SIG-M5 (cell line): ENCODE data around the gene RPL15.
"Not testable (repeated sequence)": the region's sequence is repeated elsewhere in the genome, so short reads cannot be mapped to it uniquely, and the experiment has no call there.

Experiments used
- DNase-seq: peaks from one replicate; lab custom pipeline; 2025; lab: John Stamatoyannopoulos, UW

RPL15 gene

DNA sequence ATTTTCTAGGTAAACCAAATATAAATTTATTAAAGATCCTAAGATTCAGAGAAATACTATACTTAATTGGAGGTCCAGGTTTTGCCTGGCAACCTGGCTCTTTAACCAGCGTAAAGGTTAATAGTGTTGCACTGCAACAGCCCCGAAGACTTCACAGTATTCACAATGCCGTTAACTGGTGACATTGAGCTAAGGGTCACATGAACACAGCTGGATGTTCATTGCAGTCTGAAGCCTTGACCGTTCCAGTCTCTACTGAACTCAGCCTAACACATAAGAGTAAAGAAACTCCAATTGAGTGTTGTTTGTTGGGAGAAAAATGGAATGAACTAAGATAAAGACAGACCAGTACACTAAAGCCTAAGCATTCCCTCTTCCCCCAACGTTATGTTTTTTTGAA, 27.0 kb upstream of the RPL15 start:
- no peak for DNase-seq

DNA sequence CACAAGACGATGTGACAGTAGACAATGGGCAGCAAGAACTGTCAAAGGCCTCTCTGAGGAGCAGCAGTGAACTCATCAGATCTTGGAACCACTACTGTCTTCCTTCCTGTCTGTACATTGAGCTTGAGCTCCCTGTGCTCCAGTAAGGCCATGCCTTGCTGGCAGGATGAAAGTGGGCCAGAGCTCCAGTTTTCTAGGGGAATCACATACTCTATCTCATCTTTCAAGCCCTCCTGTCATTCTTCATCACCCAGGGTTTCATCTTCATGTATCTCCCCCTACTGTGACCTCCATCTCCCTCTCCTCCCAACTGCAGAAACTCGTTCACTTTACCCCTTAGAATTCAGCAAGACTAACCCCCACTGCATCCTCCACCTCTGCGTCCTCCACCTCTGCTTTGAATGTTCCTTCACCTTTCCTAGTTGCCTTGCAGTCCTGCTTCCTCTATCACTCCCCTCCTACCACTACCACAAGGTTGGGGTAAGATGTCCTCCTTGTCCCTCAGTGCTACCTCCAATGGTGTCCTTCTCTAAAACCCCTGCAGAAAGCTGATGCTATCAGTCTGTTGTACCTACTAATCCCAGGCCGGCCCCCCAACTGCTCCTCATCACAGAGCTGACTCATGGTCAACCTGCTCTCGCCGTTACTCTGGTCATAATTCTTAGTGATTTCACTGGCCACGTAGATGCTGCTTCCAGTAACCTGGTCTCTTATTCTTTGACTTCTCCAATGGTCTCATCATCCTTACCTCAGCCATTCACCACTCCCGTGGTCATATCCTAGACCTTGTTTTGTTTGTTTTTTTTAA, 22.5 kb upstream of the RPL15 start:
- no peak for DNase-seq

DNA sequence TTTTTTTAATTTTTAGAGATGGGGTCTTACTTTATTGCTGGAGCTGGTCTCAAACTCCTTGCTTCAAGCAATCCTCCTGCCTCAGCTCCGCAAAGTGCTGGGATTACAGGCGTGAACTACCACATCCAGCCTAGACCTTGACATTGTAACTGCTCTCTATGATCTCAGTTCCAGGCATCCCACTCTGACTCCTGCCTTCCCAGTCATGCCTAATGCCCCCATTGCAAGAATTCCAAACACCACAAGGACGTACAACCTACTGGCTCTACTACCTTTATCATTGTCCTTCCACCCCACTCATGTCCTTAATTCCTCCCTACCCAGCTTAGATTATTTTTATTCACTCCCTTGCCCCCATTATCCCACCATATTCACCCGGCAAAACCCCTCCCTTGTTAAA, 21.8 kb upstream of the RPL15 start:
- no peak for DNase-seq

DNA sequence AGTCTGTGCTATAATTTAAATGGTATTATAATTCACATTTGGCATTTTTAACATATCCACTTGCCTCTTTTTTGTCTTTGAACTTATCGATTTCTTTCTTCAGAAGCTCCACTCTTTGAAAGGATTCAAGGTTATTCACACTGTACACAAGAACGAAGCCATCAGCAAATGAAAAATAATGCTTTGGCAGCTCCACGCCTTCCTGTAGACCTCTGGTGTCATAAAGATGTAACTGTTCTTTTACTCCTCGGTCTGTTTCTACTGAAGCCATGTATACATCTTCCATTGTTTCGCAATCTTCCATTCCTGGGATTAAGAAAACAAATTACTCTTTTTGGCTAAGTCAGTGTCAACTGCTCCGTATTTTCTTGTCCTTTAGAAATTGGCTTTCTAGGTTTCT, 16.2 kb upstream of the RPL15 start:
- DNase-seq, result no peak

DNA sequence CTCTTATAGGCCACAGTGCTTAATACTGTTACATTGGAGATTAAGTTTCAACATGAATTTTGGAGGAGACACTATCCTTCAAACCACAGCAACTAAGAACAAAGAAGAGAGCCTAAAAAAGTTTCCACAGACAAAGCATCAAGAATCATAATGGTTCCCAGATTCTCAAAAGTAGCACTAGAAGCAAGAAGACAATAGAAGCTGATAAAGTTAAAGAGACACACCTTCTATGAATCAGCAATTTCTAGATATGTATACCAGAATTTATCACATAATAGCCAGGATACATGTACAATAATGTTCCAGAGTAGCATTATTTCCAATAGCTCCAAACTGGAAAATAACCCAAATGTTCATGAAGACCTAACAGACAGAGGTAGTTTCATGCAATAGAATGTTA, 12.4 kb upstream of the RPL15 start:
- no peak for DNase-seq

DNA sequence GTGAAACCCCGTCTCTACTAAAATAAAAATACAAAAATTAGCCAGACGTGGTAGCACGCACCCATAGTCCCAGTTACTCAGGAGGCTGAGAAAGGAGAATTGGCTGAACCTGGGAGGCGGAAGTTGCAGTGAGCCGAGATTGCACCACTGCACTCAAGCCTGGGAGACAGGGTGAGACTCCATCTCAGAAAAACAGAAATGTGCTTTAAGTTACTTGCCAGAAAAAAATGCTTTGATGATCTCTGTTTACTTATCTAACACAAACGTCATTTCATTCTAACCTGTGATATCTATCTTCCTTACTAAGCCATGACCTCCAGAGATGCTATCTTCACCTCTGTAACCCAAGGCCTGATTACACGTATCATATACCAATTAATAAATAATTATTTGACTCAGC, 7.6 kb upstream of the RPL15 start:
- DNase-seq, result no peak

- DNase-seq, result no peak
These were observed 5.5 kb upstream of the RPL15 start for GRCh38 chr3:23911397-23911796.

- DNase-seq, result not testable (repeated sequence)
These were observed 4.6 kb upstream of the RPL15 start for GRCh38 chr3:23912335-23912734.

- no peak for DNase-seq
These were observed 3.8 kb upstream of the RPL15 start for GRCh38 chr3:23913182-23913581.

DNA sequence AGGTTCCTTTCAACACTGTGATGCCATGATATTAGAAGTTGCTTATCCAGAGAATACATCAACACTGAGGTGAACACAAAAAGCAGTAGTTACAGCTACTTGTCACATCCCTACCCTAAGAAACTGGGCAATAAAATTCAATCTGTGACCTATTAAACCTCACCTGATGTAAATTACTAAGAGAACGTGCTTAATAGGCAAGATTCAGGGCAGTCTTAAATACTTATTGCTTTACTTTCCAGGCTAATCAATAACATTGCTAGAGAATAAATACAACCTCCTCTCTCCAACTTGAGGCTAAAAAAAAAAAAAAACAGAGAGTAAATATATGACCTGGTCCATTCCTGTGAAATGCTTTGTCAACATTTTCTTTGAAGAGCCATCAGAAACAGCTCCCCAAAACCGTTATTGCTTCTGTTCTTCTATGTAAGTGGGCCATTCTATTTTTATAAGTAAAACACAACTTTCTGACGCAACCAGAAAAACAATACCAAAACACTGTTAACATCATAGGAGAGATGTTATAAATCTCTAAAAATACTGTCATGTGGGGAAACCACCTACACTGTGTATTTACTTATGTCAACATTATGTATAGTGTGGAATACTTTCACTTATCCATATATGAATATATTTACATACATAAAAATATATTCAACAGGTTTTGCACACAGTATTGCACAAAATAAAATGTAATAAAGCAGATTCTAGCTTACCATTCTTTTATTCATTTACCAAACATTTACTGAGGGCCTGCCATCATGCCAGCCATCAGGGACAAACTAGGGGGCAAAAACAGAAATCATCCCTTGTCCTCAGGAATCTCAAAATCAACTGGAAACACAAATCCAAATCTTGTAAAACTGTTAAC, 2.8 kb upstream of the RPL15 start:
- DNase-seq, result no peak

DNA sequence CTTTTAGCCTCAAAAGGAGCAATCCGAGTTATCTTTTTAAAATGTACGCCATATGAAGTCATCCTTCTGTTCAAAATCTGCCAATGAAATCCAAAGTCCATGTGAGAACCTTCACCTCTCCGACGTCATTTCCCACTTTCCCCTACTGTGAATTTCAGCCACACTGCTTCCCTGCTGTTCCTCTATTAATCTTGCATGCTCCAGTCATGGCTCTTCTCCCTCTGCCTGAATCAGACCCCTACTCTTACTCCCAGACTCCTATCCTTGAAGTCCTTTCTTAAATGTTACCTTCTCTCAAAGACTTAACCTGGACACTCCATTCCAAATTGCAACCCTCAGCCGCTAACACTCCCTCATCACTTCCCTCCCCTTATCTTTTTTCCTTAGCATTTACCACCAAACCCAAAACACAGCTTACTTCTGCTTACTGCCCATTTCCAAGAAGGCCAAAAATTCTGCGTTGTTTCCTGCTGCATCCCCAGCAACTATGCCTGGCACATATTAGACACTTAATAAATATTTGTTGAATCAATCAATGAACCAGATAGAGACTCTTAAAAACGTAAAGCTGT, 1.3 kb upstream of the RPL15 start:
- no peak for DNase-seq

GRCh38 chr3:23916152-23916885, 613 bp upstream of the RPL15 start:
- no peak for DNase-seq

DNA sequence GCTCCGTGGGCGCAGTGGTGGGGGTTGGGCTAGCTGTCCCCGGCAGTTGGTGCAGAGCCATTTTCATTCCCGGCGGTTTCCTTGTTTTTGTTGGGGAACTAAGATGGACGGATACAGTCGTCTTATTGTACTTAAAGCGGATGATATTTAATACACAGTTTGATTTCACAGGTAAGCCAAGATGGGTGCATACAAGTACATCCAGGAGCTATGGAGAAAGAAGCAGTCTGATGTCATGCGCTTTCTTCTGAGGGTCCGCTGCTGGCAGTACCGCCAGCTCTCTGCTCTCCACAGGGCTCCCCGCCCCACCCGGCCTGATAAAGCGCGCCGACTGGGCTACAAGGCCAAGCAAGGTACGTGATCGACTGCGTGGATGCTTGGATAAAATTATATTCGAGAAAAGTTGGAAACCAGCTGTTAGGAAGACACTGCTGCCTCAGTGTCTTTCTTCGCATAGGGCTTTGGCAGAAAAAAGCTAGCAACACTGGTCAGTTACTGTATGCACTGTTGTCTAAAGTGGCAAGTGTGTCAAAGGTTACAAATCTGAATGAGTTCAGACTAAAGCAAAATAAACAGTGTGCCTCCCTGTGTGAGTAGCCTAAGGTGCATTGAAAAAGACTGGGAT, 859 bp downstream of the RPL15 start:
- DNase-seq, result not testable (repeated sequence)

GRCh38 chr3:23918331-23918730, 1.4 kb downstream of the RPL15 start:
- DNase-seq, result not testable (repeated sequence)

DNA sequence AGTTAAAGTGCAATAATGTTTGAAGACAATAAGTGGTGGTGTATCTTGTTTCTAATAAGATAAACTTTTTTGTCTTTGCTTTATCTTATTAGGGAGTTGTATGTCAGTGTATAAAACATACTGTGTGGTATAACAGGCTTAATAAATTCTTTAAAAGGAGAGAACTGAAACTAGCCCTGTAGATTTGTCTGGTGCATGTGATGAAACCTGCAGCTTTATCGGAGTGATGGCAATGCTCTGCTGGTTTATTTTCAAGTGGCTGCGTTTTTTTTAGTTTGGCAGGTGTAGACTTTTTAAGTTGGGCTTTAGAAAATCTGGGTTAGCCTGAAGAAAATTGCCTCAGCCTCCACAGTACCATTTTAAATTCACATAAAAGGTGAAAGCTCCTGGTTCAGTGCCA, 2.7 kb downstream of the RPL15 start:
- DNase-seq, result no peak

GRCh38 chr3:23920151-23920655, 3.3 kb downstream of the RPL15 start:
- no peak for DNase-seq

DNA sequence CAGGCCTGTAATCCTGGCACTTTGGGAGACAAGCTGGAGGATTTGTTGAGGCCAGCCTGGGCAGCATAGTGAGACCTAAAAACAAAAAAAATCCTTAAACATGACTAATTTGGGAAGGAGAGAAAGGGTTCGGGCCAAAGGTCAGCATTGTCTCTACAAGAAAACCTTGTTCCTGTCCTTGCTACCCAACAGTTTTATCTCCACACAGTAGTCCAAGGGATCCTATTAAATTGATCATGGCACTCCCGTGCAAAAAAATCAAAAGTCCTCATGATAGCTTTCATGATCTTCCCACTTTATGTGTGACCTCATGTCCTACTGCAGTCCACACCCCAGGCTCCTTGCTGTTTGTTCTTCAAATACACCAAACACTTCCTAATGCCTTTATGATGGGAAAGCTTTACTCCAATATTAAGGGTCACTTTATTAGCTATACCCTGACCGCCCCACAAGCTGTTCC, 4.2 kb downstream of the RPL15 start:
- DNase-seq, result no peak

GRCh38 chr3:23923786-23924185, 6.9 kb downstream of the RPL15 start:
- DNase-seq, result no peak

DNA sequence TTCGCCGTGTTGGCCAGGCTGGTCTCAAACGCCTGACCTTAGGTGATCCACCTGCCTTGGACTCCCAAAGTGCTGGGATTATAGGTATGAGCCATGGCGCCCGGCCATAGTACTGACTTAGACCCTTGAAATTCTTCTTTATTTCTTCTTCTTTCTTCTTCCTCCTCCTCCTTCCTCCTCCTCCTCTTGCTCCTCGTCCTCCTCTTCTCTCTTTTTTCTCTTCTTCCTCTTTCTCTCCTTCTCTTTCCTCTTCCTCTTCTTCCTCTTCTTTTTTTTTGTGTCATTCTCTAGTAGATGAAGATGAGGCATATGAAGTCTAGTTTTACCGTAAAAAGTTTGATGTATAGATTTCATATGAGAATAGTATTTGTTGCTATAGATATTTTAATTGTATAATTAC, 9.3 kb downstream of the RPL15 start:
- no peak for DNase-seq

DNA sequence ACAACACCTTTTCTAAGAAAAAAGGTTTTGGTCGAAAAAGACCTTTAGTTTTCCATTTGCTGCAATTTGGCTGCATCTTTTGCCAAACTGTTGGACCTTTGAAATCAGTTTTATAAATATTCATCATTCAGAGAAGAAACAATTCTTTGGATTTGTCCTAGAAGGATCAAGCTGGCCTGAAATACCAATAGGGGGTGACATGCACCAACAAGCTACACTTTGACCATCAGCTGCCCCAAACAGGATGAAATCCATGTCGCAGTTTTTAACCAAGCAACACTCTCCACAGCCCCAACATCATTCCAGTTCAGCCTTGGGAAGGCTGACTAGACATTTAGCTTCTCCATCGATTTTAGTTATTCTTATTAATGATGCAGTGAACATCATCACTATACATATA, 9.8 kb downstream of the RPL15 start:
- no peak for DNase-seq

DNA sequence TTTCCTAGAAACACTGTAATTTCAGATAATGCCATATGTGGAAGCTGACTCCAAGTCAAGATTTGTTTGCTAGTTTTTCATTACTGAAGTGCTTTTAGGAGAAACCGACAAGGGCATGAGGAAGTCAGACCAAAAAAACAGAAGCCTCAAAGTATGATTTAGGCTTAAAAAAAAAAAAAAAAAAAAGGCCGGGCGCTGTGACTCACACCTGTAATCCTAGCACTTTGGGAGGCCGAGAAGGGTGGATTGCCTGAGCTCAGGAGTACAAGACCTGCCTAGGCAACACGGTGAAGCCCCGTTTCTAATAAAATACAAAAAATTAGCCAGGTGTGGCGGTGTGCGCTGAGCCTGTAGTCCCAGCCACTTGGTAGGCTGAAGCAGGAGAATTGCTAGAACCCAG, 11.6 kb downstream of the RPL15 start:
- DNase-seq, result no peak

DNA sequence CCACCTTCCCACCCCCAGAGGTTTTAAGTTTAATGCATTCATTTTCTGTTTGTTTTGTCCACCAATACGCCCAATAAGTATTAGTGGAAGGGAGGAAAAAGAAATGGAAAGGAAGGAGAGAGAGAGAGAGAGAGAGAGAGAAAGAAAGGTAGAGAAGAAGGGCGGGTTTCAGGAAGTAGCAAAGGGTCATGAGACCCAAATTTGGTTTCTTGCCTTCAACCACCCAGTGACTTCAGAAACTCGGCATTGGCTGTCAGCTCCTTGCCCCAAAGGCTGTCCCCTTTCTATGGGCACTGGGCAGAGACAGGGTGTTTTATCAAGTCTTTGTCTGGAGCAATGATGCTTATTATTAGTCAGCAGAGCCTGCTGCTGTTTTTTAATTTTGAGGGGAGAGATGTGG, 14.7 kb downstream of the RPL15 start:
- DNase-seq, result no peak
